GM12872 (cell line): ENCODE results near the gene BCL2L12.

Experiments used
- CTCF ChIP-seq: IDR thresholded peaks from 3 replicates; pipeline ENCODE4 v1.5.1; 2011; ENCODE audit warnings: low read depth, mild to moderate bottlenecking, low read length, moderate library complexity; ENCODE audit not compliant: insufficient read depth

Gene BCL2L12

GRCh38 chr19:49676784-49677230 lies 11.1 kb downstream of the BCL2L12 start:
- no peak for TF ChIP-seq CTCF

GRCh38 chr19:49677231-49677900 lies 11.6 kb downstream of the BCL2L12 start, which contains the start of gene PRMT1:
TSS of gene PRMT1 (plus strand) at chr19:49677271. CDS start at chr19:49677281, 10 bp downstream.
- TF ChIP-seq CTCF, result no peak

- peak; percentile 74 for TF ChIP-seq CTCF
These were observed 12.4 kb downstream of the BCL2L12 start for GRCh38 chr19:49677901-49678674.

- no peak for TF ChIP-seq CTCF
These were observed 13.4 kb downstream of the BCL2L12 start for GRCh38 chr19:49678985-49679770.

- 0 out of 3 replicates have a peak, but pooled peaks have one; percentile 2 for TF ChIP-seq CTCF
These were observed 14.2 kb downstream of the BCL2L12 start for GRCh38 chr19:49679771-49680413.

GRCh38 chr19:49680421-49681351 lies 15.0 kb downstream of the BCL2L12 start:
- TF ChIP-seq CTCF, result peak; percentile 100
